Measurements from ENCODE around the gene SMIM26. TPM values are rescaled to one million over a fixed set of nuclear protein-coding genes. Genes with fewer than 3 reads are reported as not detected.
A peak's percentile ranks its signal among the peaks of the same experiment; 100 is the strongest.
"Not testable (repeated sequence)": the region's sequence is repeated elsewhere in the genome, so short reads cannot be mapped to it uniquely, and the experiment has no call there.

The SMIM26 gene
- total RNA-seq (100 to 1,000 TPM; 107 to 163 (median 133) TPM), polyA plus RNA-seq (100 to 1,000 TPM; 216 to 273 (median 253) TPM)
- long read RNA-seq, donor 1, transcript SMIM26-202 (2 exons, 575 nt): major isoform, 58 of 84 reads
- long read RNA-seq, donor 1, transcript SMIM26-201 (2 exons, 505 nt): minor isoform, 25 of 84 reads
- long read RNA-seq, donor 1, partial matches to known transcripts: 1 of 84 reads
- long read RNA-seq, donor 1, other reads (novel, unspliced or antisense): 0 of 84 reads
- long read RNA-seq, donor 2, transcript SMIM26-202 (2 exons, 575 nt): major isoform, 57 of 87 reads
- long read RNA-seq, donor 2, transcript SMIM26-201 (2 exons, 505 nt): minor isoform, 30 of 87 reads
- long read RNA-seq, donor 2, partial matches to known transcripts: 0 of 87 reads
- long read RNA-seq, donor 2, other reads (novel, unspliced or antisense): 0 of 87 reads

- Histone ChIP-seq H3K27ac (peak within 1 kb of the TSS; percentile 87), H3K9me3 (no peaks in the 10 kb centered on the region), H3K27me3 (ENCODE audit: insufficient read depth in 3 of 3, low read length in 2 of 3) (no peaks in the 10 kb centered on the region), H3K4me1 (peaks cover 6% of the 10 kb centered on the region), H3K36me3 (ENCODE audit: insufficient read depth in 1 of 2, low read depth in 1 of 2) (peaks cover 6 to 44% of the 10 kb centered on the region in 2 donors), H3K4me3 (peak within 1 kb of the TSS; percentile 95)
- 1% methylated on average over 51 of the region's 51 CpGs for WGBS, 3 donors
- no peak for TF ChIP-seq CTCF (IDR thresholded peaks at IDR 0.05)
- DNase-seq (peak; percentile 95 to 97), ATAC-seq (peak; percentile 99 to 100 (median 100))
- intact Hi-C loops (cut with DNase I): loop anchor here in 1 of 2 donors (5.0 kb wide), 1 partner anchor 60 kb away; the partner anchor contains the start of gene SEC23B
These were observed at the start of gene SMIM26 for GRCh38 chr20:18566892-18567738. TSS of gene SMIM26 (plus strand) at chr20:18567432. CDS start at chr20:18567479, 47 bp downstream.

GRCh38 chr20:18522066-18522465 lies 45.2 kb upstream of the SMIM26 start:
- H3K36me3 ChIP-seq (ENCODE audit: insufficient read depth in 1 of 2, low read depth in 1 of 2): peaks cover 9 to 50% of the 10 kb centered on the region in 2 donors
- DNase-seq; H3K9me3 ChIP-seq; ATAC-seq; intact Hi-C loops (cut with DNase I); H3K4me3 ChIP-seq; H3K4me1 ChIP-seq; H3K27ac ChIP-seq; H3K27me3 ChIP-seq (ENCODE audit: insufficient read depth in 3 of 3, low read length in 2 of 3): not testable (repeated sequence)
- WGBS, 3 donors: 95% methylated on average over 9 of the region's 9 CpGs

GRCh38 chr20:18523066-18523465 lies 44.2 kb upstream of the SMIM26 start:
- Histone ChIP-seq H3K4me1 (no peaks in the 10 kb centered on the region), H3K9me3 (no peaks in the 10 kb centered on the region), H3K27me3 (ENCODE audit: insufficient read depth in 3 of 3, low read length in 2 of 3) (no peaks in the 10 kb centered on the region), H3K4me3 (no peak overlapping the region), H3K27ac (no peak overlapping the region), H3K36me3 (ENCODE audit: insufficient read depth in 1 of 2, low read depth in 1 of 2) (peaks cover 9 to 51% of the 10 kb centered on the region in 2 donors)
- ATAC-seq (no peak), DNase-seq (no peak)
- WGBS, 3 donors: 80 to 89% (median 86%) methylated on average over 2 of the region's 2 CpGs
- intact Hi-C loops (cut with DNase I): no loop called here
- no peak for TF ChIP-seq CTCF (IDR thresholded peaks at IDR 0.05)

GRCh38 chr20:18524646-18525045 lies 42.6 kb upstream of the SMIM26 start:
- DNase-seq (no peak), ATAC-seq (no peak)
- no peak for TF ChIP-seq CTCF (IDR thresholded peaks at IDR 0.05)
- H3K9me3 ChIP-seq: no peaks in the 10 kb centered on the region
- intact Hi-C loops (cut with DNase I): no loop called here
- H3K27me3 ChIP-seq (ENCODE audit: insufficient read depth in 3 of 3, low read length in 2 of 3): no peaks in the 10 kb centered on the region
- WGBS, 3 donors: 93 to 97% (median 95%) methylated on average over 1 of the region's 1 CpG
- H3K36me3 ChIP-seq (ENCODE audit: insufficient read depth in 1 of 2, low read depth in 1 of 2): peaks cover 9 to 65% of the 10 kb centered on the region in 2 donors
- no peak overlapping the region for H3K27ac ChIP-seq
- no peak overlapping the region for H3K4me3 ChIP-seq
- no peaks in the 10 kb centered on the region for H3K4me1 ChIP-seq

GRCh38 chr20:18526761-18527160 lies 40.5 kb upstream of the SMIM26 start:
- peak overlapping the region; percentile 51 for H3K27ac ChIP-seq

More at GRCh38 chr20:18526761-18527160, 40.5 kb upstream of the SMIM26 start:
- 66 to 71% (median 68%) methylated on average over 14 of the region's 14 CpGs for WGBS, 3 donors
- DNase-seq; H3K9me3 ChIP-seq; intact Hi-C loops (cut with DNase I); H3K4me1 ChIP-seq; H3K27me3 ChIP-seq (ENCODE audit: insufficient read depth in 3 of 3, low read length in 2 of 3); H3K4me3 ChIP-seq: not testable (repeated sequence)
- ATAC-seq: peak in 2 of 4 donors; percentile 75 to 81
- peaks cover 16 to 78% of the 10 kb centered on the region in 2 donors for H3K36me3 ChIP-seq (ENCODE audit: insufficient read depth in 1 of 2, low read depth in 1 of 2)

Data from psoas muscle (tissue), 8 donors.